Liver (tissue), 9 donors: Measurements from ENCODE around the gene NEK6. TPM values are rescaled to one million over a fixed set of nuclear protein-coding genes. Genes with fewer than 3 reads are reported as not detected.

Experiments used
- DNase-seq: peaks from one replicate; pipeline ENCODE4 v3.0.0-alpha.2; 2017; ENCODE audit warnings: low spot score
- H3K27ac ChIP-seq, 2 donors: one replicate each; pipeline ENCODE4 v1.7.0; 2013; ENCODE audit warnings: inconsistent platforms in 2 of 2, low read length in 2 of 2, control low read depth in 1 of 2, low read depth in 1 of 2, mild to moderate bottlenecking in 1 of 2
- H3K27me3 ChIP-seq, 4 donors: one replicate each; pipeline versions ENCODE4 v1.6.1 to v1.7.0; 2013; ENCODE audit warnings: low read length in 3 of 4, inconsistent platforms in 1 of 4, mild to moderate bottlenecking in 1 of 4, moderate library complexity in 1 of 4; ENCODE audit not compliant: control insufficient read depth in 4 of 4, insufficient read depth in 4 of 4
- H3K36me3 ChIP-seq, 4 donors: one replicate each; pipeline versions ENCODE4 v1.6.1 to v1.7.0; 2013; ENCODE audit warnings: low read length in 3 of 4, mild to moderate bottlenecking in 3 of 4, low read depth in 1 of 4, moderate library complexity in 1 of 4; ENCODE audit not compliant: control insufficient read depth in 4 of 4, insufficient read depth in 3 of 4
- H3K4me1 ChIP-seq, 4 donors: one replicate each; pipeline versions ENCODE4 v1.6.1 to v1.7.0; 2013; ENCODE audit warnings: low read length in 3 of 4, mild to moderate bottlenecking in 3 of 4, moderate library complexity in 1 of 4; ENCODE audit not compliant: control insufficient read depth in 4 of 4, insufficient read depth in 4 of 4
- H3K4me3 ChIP-seq, 3 donors: one replicate each; pipeline versions ENCODE4 v1.6.1 to v1.7.0; 2013; ENCODE audit warnings: low read length in 3 of 3, control low read depth in 1 of 3, low read depth in 1 of 3, mild to moderate bottlenecking in 1 of 3
- H3K9ac ChIP-seq, 2 donors: one replicate each; pipeline ENCODE4 v1.7.0; 2013; ENCODE audit warnings: low read length in 2 of 2, mild to moderate bottlenecking in 2 of 2, moderate library complexity in 2 of 2, control low read depth in 1 of 2, low read depth in 1 of 2
- H3K9me3 ChIP-seq, 4 donors: one replicate each; pipeline versions ENCODE4 v1.6.1 to v1.7.0; 2013; ENCODE audit warnings: low read length in 3 of 4; ENCODE audit not compliant: control insufficient read depth in 4 of 4
- ATF3 ChIP-seq: IDR thresholded peaks from 2 replicates; pipeline ENCODE4 v1.6.1; 2016; ENCODE audit warnings: antibody characterized with exemption
- CTCF ChIP-seq: fragments of 150-350 bp; IDR thresholded peaks from 2 replicates; pipeline ENCODE4 v1.5.1; 2017; ENCODE audit warnings: improper control_type of control experiment, low read depth, low read length; ENCODE audit not compliant: missing input control
- EGR1 ChIP-seq, 2 donors: IDR thresholded peaks; 2 replicates each; pipeline ENCODE4 v1.6.1; 2016 to 2018; ENCODE audit warnings: antibody characterized with exemption in 2 of 2, low read depth in 2 of 2
- FOXA1 ChIP-seq: IDR thresholded peaks from 2 replicates; pipeline ENCODE4 v1.6.1; 2016; ENCODE audit warnings: antibody characterized with exemption
- FOXA2 ChIP-seq: IDR thresholded peaks from 2 replicates; pipeline ENCODE4 v1.6.1; 2016; ENCODE audit warnings: antibody characterized with exemption
- GABPA ChIP-seq, 2 donors: IDR thresholded peaks in 1 of 2; conservative IDR thresholded peaks in 1 of 2; 2 replicates each; pipeline ENCODE4 v1.6.1; 2016; ENCODE audit warnings: antibody characterized with exemption in 2 of 2, mild to moderate bottlenecking in 1 of 2, moderate library complexity in 1 of 2
- HNF4A ChIP-seq, 2 donors: conservative IDR thresholded peaks; 2 replicates each; pipeline ENCODE4 v1.6.1; 2016; ENCODE audit warnings: antibody characterized with exemption in 2 of 2, mild to moderate bottlenecking in 2 of 2
- HNF4G ChIP-seq: IDR thresholded peaks from 2 replicates; pipeline ENCODE4 v1.6.1; 2016; ENCODE audit warnings: antibody characterized with exemption
- JUND ChIP-seq, 2 donors: IDR thresholded peaks; 2 replicates each; pipeline ENCODE4 v1.6.1; 2016; ENCODE audit warnings: antibody characterized with exemption in 2 of 2
- NR2F2 ChIP-seq: IDR thresholded peaks from 2 replicates; pipeline ENCODE4 v1.6.1; 2016; ENCODE audit warnings: antibody characterized with exemption
- RAD21 ChIP-seq, 2 donors: IDR thresholded peaks; 2 replicates each; pipeline ENCODE4 v1.6.1; 2016; ENCODE audit warnings: antibody characterized with exemption in 2 of 2, mild to moderate bottlenecking in 2 of 2
- REST ChIP-seq: IDR thresholded peaks from 2 replicates; pipeline ENCODE4 v1.6.1; 2016; ENCODE audit warnings: antibody characterized with exemption, mild to moderate bottlenecking
- RXRA ChIP-seq, 2 donors: IDR thresholded peaks; 2 replicates each; pipeline ENCODE4 v1.6.1; 2017 to 2018; ENCODE audit warnings: antibody characterized with exemption in 2 of 2, mild to moderate bottlenecking in 1 of 2
- SP1 ChIP-seq: IDR thresholded peaks from 2 replicates; pipeline ENCODE4 v1.6.1; 2018; ENCODE audit warnings: antibody characterized with exemption, mild to moderate bottlenecking
- TAF1 ChIP-seq: conservative IDR thresholded peaks from 2 replicates; pipeline ENCODE4 v1.6.1; 2016; ENCODE audit warnings: antibody characterized with exemption, mild to moderate bottlenecking
- YY1 ChIP-seq: IDR thresholded peaks from 2 replicates; pipeline ENCODE4 v1.6.1; 2016; ENCODE audit warnings: antibody characterized with exemption, mild to moderate bottlenecking
- ZBTB33 ChIP-seq: IDR thresholded peaks from 2 replicates; pipeline ENCODE4 v1.6.1; 2016; ENCODE audit warnings: antibody characterized with exemption
- WGBS: extraction: QIAGEN DNeasy Blood & Tissue Kit; methylation state at CpG from one replicate; pipeline ENCODE4 v1.1.7; 2013; 5-methylcytosine and 5-hydroxymethylcytosine counted together
- polyA plus RNA-seq, 2 donors: library from polyadenylated mRNA; stranded (reverse) in 1 of 2; unstranded in 1 of 2; fragments of 200-250 nt in 1 of 2; fragments of >200 nt in 1 of 2; fragmentation: Nextera tagmentation in 1 of 2; extraction: Ambion mirVana in 1 of 2; gene quantifications; one replicate each; pipeline versions ENCODE4 v1.2.1 to v1.2.3, GENCODE V29; 2013 to 2015
- total RNA-seq, 2 donors: library from RNA; depleted of rRNA; stranded (reverse); fragments of >200 nt; gene quantifications; one replicate each; pipeline ENCODE4 v1.2.3, GENCODE V29; 2014
- donor health status: healthy.
- donor health status: healthy.
- donor health status: healthy.
- donor health status: healthy.
- donor health status: healthy.

The NEK6 gene
- total and polyA plus RNA-seq, 4 donors = 32.5 to 49.7 (median 42.5) TPM

- no peak for TF ChIP-seq ATF3
- 91% methylated on average over 3 of the region's 3 CpGs for WGBS
- no peak for DNase-seq
- Histone ChIP-seq H3K9ac (no peak overlapping the region), H3K9me3 (no peaks in the 10 kb centered on the region), H3K4me1 (no peaks in the 10 kb centered on the region), H3K27me3 (no peaks in the 10 kb centered on the region), H3K4me3 (no peak overlapping the region), H3K27ac (no peak overlapping the region), H3K36me3 (no peaks in the 10 kb centered on the region)
These were observed 9.7 kb upstream of the NEK6 start for GRCh38 chr9:124248066-124248465.

- no peaks in the 10 kb centered on the region for H3K36me3 ChIP-seq
- H3K27me3 ChIP-seq = no peaks in the 10 kb centered on the region
- no peak overlapping the region for H3K4me3 ChIP-seq
- WGBS = 93% methylated on average over 4 of the region's 4 CpGs
- no peak for TF ChIP-seq YY1
- TF ChIP-seq FOXA1 = no peak
- no peak for TF ChIP-seq ATF3
- no peak for TF ChIP-seq HNF4G
- no peak for TF ChIP-seq ZBTB33
- TF ChIP-seq NR2F2 = no peak
- no peak for TF ChIP-seq GABPA (IDR thresholded peaks at IDR 0.05 in 1 of 2, conservative IDR thresholded peaks at IDR 0.05 in 1 of 2)
- TF ChIP-seq FOXA2 = no peak
- TF ChIP-seq CTCF = no peak
- no peak for TF ChIP-seq HNF4A (conservative IDR thresholded peaks at IDR 0.05)
- TF ChIP-seq EGR1 (IDR thresholded peaks at IDR 0.05; ENCODE audit: low read depth in 2 of 2) = no peak
- TF ChIP-seq JUND (IDR thresholded peaks at IDR 0.05) = no peak
- no peak for DNase-seq
- H3K4me1 ChIP-seq = no peaks in the 10 kb centered on the region
- no peak overlapping the region for H3K27ac ChIP-seq
- H3K9me3 ChIP-seq = no peaks in the 10 kb centered on the region
- no peak overlapping the region for H3K9ac ChIP-seq
These were observed 8.8 kb upstream of the NEK6 start for GRCh38 chr9:124248960-124249359.

- 92% methylated on average over 4 of the region's 4 CpGs for WGBS
- no peak for DNase-seq
These were observed 6.5 kb upstream of the NEK6 start for GRCh38 chr9:124251204-124251603.

More at GRCh38 chr9:124251204-124251603, 6.5 kb upstream of the NEK6 start:
- H3K9me3 ChIP-seq = no peaks in the 10 kb centered on the region
- no peak overlapping the region for H3K27ac ChIP-seq
- H3K4me1 ChIP-seq = no peaks in the 10 kb centered on the region
- H3K27me3 ChIP-seq = no peaks in the 10 kb centered on the region
- no peak for TF ChIP-seq CTCF
- TF ChIP-seq TAF1 = no peak
- no peak for TF ChIP-seq RXRA (IDR thresholded peaks at IDR 0.05)
- TF ChIP-seq JUND (IDR thresholded peaks at IDR 0.05) = no peak
- no peak for TF ChIP-seq SP1
- no peak for TF ChIP-seq GABPA (IDR thresholded peaks at IDR 0.05 in 1 of 2, conservative IDR thresholded peaks at IDR 0.05 in 1 of 2)
- no peak for TF ChIP-seq EGR1 (IDR thresholded peaks at IDR 0.05; ENCODE audit: low read depth in 2 of 2)
- TF ChIP-seq FOXA1 = no peak
- TF ChIP-seq HNF4G = no peak
- no peak for TF ChIP-seq REST
- TF ChIP-seq FOXA2 = no peak
- no peak for TF ChIP-seq RAD21 (IDR thresholded peaks at IDR 0.05)
- H3K36me3 ChIP-seq = no peaks in the 10 kb centered on the region
- no peak overlapping the region for H3K4me3 ChIP-seq
- no peak overlapping the region for H3K9ac ChIP-seq
